ENCODE data around the gene MAD1L1.

Gene MAD1L1

GRCh38 chr7:2019711-2020511 is 212.8 kb downstream of the MAD1L1 start:
- Mint-ChIP-seq H3K4me1 (peaks cover 46% of the 10 kb centered on the region), H3K27me3 (ENCODE audit: low read depth, poor library complexity) (no peaks in the 10 kb centered on the region), H3K36me3 (ENCODE audit: low read depth) (peaks cover 22% of the 10 kb centered on the region), H3K9me3 (peaks cover 24% of the 10 kb centered on the region), H3K27ac (no peak overlapping the region), H3K4me3 (no peak overlapping the region)
- no peak for TF ChIP-seq CTCF (IDR thresholded peaks at IDR 0.05)
- DNase-seq, result no peak

GRCh38 chr7:2019461-2019710 is 213.4 kb downstream of the MAD1L1 start:
- Mint-ChIP-seq H3K27me3 (ENCODE audit: low read depth, poor library complexity) (no peaks in the 10 kb centered on the region), H3K4me1 (peaks cover 46% of the 10 kb centered on the region), H3K27ac (no peak overlapping the region), H3K9me3 (peaks cover 19% of the 10 kb centered on the region), H3K4me3 (no peak overlapping the region), H3K36me3 (ENCODE audit: low read depth) (peaks cover 16% of the 10 kb centered on the region)
- no peak for TF ChIP-seq CTCF (IDR thresholded peaks at IDR 0.05)
- DNase-seq, result no peak

GRCh38 chr7:2018569-2019460 is 213.9 kb downstream of the MAD1L1 start:
- peaks cover 11% of the 10 kb centered on the region for H3K36me3 Mint-ChIP-seq (ENCODE audit: low read depth)
- no peaks in the 10 kb centered on the region for H3K27me3 Mint-ChIP-seq (ENCODE audit: low read depth, poor library complexity)
- no peak overlapping the region for H3K4me3 Mint-ChIP-seq
- peak overlapping the region; percentile 14 for H3K27ac Mint-ChIP-seq
- peaks cover 13% of the 10 kb centered on the region for H3K9me3 Mint-ChIP-seq
- TF ChIP-seq CTCF (IDR thresholded peaks at IDR 0.05), result no peak
- peaks cover 46% of the 10 kb centered on the region for H3K4me1 Mint-ChIP-seq
- no peak for DNase-seq

GRCh38 chr7:2017914-2018568 is 214.7 kb downstream of the MAD1L1 start:
- H3K36me3 Mint-ChIP-seq (ENCODE audit: low read depth), result peaks cover 10% of the 10 kb centered on the region
- peaks cover 7% of the 10 kb centered on the region for H3K9me3 Mint-ChIP-seq
- H3K4me3 Mint-ChIP-seq, result no peak overlapping the region
- no peak for TF ChIP-seq CTCF (IDR thresholded peaks at IDR 0.05)
- no peaks in the 10 kb centered on the region for H3K27me3 Mint-ChIP-seq (ENCODE audit: low read depth, poor library complexity)
- H3K27ac Mint-ChIP-seq, result peak overlapping the region; percentile 40
- peaks cover 51% of the 10 kb centered on the region for H3K4me1 Mint-ChIP-seq
- DNase-seq, result no peak

GRCh38 chr7:2017481-2017891 is 215.3 kb downstream of the MAD1L1 start:
- DNase-seq, result no peak
- H3K36me3 Mint-ChIP-seq (ENCODE audit: low read depth), result peaks cover 9% of the 10 kb centered on the region
- no peak for TF ChIP-seq CTCF (IDR thresholded peaks at IDR 0.05)
- H3K4me3 Mint-ChIP-seq, result no peak overlapping the region
- H3K4me1 Mint-ChIP-seq, result peaks cover 57% of the 10 kb centered on the region
- H3K27me3 Mint-ChIP-seq (ENCODE audit: low read depth, poor library complexity), result no peaks in the 10 kb centered on the region
- peak overlapping the region; percentile 40 for H3K27ac Mint-ChIP-seq
- peaks cover 1% of the 10 kb centered on the region for H3K9me3 Mint-ChIP-seq

Measured in nephron progenitor cell (in vitro differentiated cells).